DOHH2 (cell line): Measurements from ENCODE around the gene SPAG6.

ENCODE experiments used
- EZH2phosphoT487 ChIP-seq: fragments of 200-600 bp; sonication (generic); IDR thresholded peaks from 2 replicates; pipeline ENCODE4 v1.6.1; 2017; ENCODE audit warnings: borderline replicate concordance, mild to moderate bottlenecking, antibody characterized with exemption, low read length, moderate library complexity, mixed read lengths
- TF ChIP-seq, protein P1 (sequence below): fragments of 200-600 bp; sonication (generic); IDR thresholded peaks from one replicate; pipeline ENCODE4 v1.5.1; 2014; ENCODE audit warnings: antibody characterized with exemption, mild to moderate bottlenecking, low read depth, low read length; ENCODE audit not compliant: poor library complexity, severe bottlenecking

DNA sequence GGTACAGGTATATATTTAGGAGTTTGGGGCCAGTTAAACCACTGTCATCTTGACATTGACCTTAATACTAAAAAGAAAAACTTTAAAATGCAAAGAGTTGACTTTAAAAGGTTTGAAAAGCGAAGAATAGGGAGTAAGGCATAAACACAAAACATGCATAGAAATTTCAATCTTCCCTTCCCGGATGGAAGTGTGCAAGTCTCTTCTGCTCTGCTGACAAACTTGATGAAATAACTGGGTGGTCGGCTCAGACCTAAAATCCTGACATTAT lies 3.4 kb upstream of the SPAG6 start:
- TF ChIP-seq, protein P1, sequence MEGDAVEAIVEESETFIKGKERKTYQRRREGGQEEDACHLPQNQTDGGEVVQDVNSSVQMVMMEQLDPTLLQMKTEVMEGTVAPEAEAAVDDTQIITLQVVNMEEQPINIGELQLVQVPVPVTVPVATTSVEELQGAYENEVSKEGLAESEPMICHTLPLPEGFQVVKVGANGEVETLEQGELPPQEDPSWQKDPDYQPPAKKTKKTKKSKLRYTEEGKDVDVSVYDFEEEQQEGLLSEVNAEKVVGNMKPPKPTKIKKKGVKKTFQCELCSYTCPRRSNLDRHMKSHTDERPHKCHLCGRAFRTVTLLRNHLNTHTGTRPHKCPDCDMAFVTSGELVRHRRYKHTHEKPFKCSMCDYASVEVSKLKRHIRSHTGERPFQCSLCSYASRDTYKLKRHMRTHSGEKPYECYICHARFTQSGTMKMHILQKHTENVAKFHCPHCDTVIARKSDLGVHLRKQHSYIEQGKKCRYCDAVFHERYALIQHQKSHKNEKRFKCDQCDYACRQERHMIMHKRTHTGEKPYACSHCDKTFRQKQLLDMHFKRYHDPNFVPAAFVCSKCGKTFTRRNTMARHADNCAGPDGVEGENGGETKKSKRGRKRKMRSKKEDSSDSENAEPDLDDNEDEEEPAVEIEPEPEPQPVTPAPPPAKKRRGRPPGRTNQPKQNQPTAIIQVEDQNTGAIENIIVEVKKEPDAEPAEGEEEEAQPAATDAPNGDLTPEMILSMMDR: no peak
- no peak; the same call in 1 of the 2 replicates for TF ChIP-seq EZH2phosphoT487
